GM23338 (cell line): ENCODE data around the gene PPP4R1. TPM values are rescaled to one million over a fixed set of nuclear protein-coding genes. Genes with fewer than 3 reads are reported as not detected.

Experiments
- ATAC-seq: fragments of 200-7000 bp; cut with Tn5 transposase; 3 replicates; pipeline ENCODE4 v1.9.1; 2020
- DNase-seq: peaks from one replicate; pipeline ENCODE4 v3.0.0-alpha.2; 2015; ENCODE audit warnings: low spot score
- H2AFZ ChIP-seq: fragments of 200-600 bp; sonication (generic); 2 replicates; pipeline ENCODE4 v1.8.0; 2016; ENCODE audit warnings: antibody characterized with exemption, mild to moderate bottlenecking, moderate library complexity
- H3F3A ChIP-seq: fragments of 200-600 bp; sonication (generic); replicated peaks from 2 replicates; pipeline ENCODE4 v1.8.0; 2017; ENCODE audit warnings: antibody characterized with exemption, mixed run types, low read depth
- H3K27ac ChIP-seq: fragments of 200-600 bp; sonication (generic); 2 replicates; pipeline ENCODE4 v1.6.1; 2016; ENCODE audit warnings: low read depth
- H3K27me3 ChIP-seq: fragments of 200-600 bp; sonication (generic); 2 replicates; pipeline ENCODE4 v1.8.0; 2016; ENCODE audit warnings: mild to moderate bottlenecking, mixed run types, moderate library complexity; ENCODE audit not compliant: insufficient read depth
- H3K36me3 ChIP-seq: fragments of 200-600 bp; sonication (generic); 2 replicates; pipeline ENCODE4 v1.8.0; 2016; ENCODE audit warnings: mild to moderate bottlenecking; ENCODE audit not compliant: insufficient read depth
- H3K4me1 ChIP-seq: fragments of 200-600 bp; sonication (generic); 2 replicates; pipeline ENCODE4 v1.8.0; 2016; ENCODE audit warnings: mild to moderate bottlenecking, moderate library complexity; ENCODE audit not compliant: insufficient read depth
- H3K4me2 ChIP-seq: fragments of 200-600 bp; sonication (generic); 2 replicates; pipeline ENCODE4 v1.7.1; 2017; ENCODE audit warnings: mixed run types
- H3K4me3 ChIP-seq: fragments of 200-600 bp; sonication (generic); 2 replicates; pipeline ENCODE4 v1.6.1; 2016; ENCODE audit warnings: mixed run types
- H3K79me2 ChIP-seq: fragments of 200-600 bp; sonication (generic); replicated peaks from 2 replicates; pipeline ENCODE4 v1.8.0; 2017; ENCODE audit warnings: mild to moderate bottlenecking; ENCODE audit not compliant: insufficient read depth
- H3K9me2 ChIP-seq: fragments of 200-600 bp; sonication (generic); 2 replicates; pipeline ENCODE4 v1.8.0; 2017; ENCODE audit not compliant: insufficient read depth
- H4K20me1 ChIP-seq: fragments of 200-600 bp; sonication (generic); replicated peaks from 2 replicates; pipeline ENCODE4 v1.8.0; 2017; ENCODE audit warnings: mild to moderate bottlenecking; ENCODE audit not compliant: insufficient read depth
- H3K27ac Mint-ChIP-seq: 2 replicates; pipeline ENCODE4 v1.8.0; 2020; ENCODE audit warnings: inconsistent platforms, mild to moderate bottlenecking, moderate library complexity, mixed read lengths
- H3K27me3 Mint-ChIP-seq: 3 replicates; pipeline ENCODE4 v1.8.0; 2022; ENCODE audit warnings: low read depth, mild to moderate bottlenecking, moderate library complexity, mixed read lengths, inconsistent platforms; ENCODE audit not compliant: insufficient read depth, poor library complexity
- H3K36me3 Mint-ChIP-seq: 3 replicates; pipeline ENCODE4 v1.8.0; 2021; ENCODE audit warnings: low read depth, mild to moderate bottlenecking, inconsistent platforms, moderate library complexity, mixed read lengths
- H3K4me1 Mint-ChIP-seq: 3 replicates; pipeline ENCODE4 v1.8.0; 2020; ENCODE audit warnings: mild to moderate bottlenecking, inconsistent platforms, mixed read lengths
- H3K4me3 Mint-ChIP-seq: 3 replicates; pipeline ENCODE4 v1.8.0; 2021; ENCODE audit warnings: moderate library complexity, mild to moderate bottlenecking, inconsistent platforms, mixed read lengths
- H3K9me3 Mint-ChIP-seq: 3 replicates; pipeline ENCODE4 v1.8.0; 2020; ENCODE audit warnings: moderate library complexity, mild to moderate bottlenecking, inconsistent platforms, mixed read lengths
- CREB1 ChIP-seq: fragments of 250-450 bp; sonication (Bioruptor Pico); IDR thresholded peaks from 2 replicates; pipeline ENCODE4 v1.5.0; 2020; ENCODE audit warnings: low read depth, mild to moderate bottlenecking, moderate library complexity
- EZH2 ChIP-seq: fragments of 200-600 bp; sonication (generic); IDR thresholded peaks from one replicate; pipeline ENCODE4 v1.8.0; 2017; ENCODE audit warnings: antibody characterized with exemption, mild to moderate bottlenecking, low read depth; ENCODE audit not compliant: unreplicated experiment
- EZH2phosphoT487 ChIP-seq: fragments of 200-600 bp; sonication (generic); IDR thresholded peaks from one replicate; pipeline ENCODE4 v1.8.1; 2018; ENCODE audit warnings: antibody characterized with exemption; ENCODE audit not compliant: unreplicated experiment
- JUNB ChIP-seq: IDR thresholded peaks from one replicate; pipeline ENCODE4 v1.6.1; 2016; ENCODE audit warnings: antibody characterized with exemption; ENCODE audit not compliant: unreplicated experiment
- NANOG ChIP-seq: IDR thresholded peaks from 2 replicates; pipeline ENCODE4 v1.6.1; 2016; ENCODE audit warnings: antibody characterized with exemption, borderline replicate concordance
- POLR2AphosphoS5 ChIP-seq: IDR thresholded peaks from 2 replicates; pipeline ENCODE4 v1.6.1; 2016; ENCODE audit warnings: antibody characterized with exemption, low read depth
- STAT1 ChIP-seq: IDR thresholded peaks from one replicate; pipeline ENCODE4 v1.6.1; 2016; ENCODE audit warnings: antibody characterized with exemption; ENCODE audit not compliant: unreplicated experiment
- ZNF114 ChIP-seq: fragments of 250-450 bp; sonication (Bioruptor Pico); IDR thresholded peaks from 2 replicates; pipeline ENCODE4 v1.5.0; 2020; ENCODE audit warnings: mild to moderate bottlenecking, moderate library complexity
- ZNF331 ChIP-seq: fragments of 250-450 bp; sonication (Bioruptor Pico); IDR thresholded peaks from 2 replicates; pipeline ENCODE4 v1.5.0; 2020; ENCODE audit warnings: low read depth, mild to moderate bottlenecking, moderate library complexity
- polyA plus RNA-seq: library from polyadenylated mRNA; unstranded; fragments of >200 nt; fragmentation: Nextera tagmentation; extraction: Ambion mirVana; gene quantifications from 2 replicates; pipeline ENCODE4 v1.2.1, GENCODE V29; 2016
- total RNA-seq: library from RNA; depleted of rRNA; stranded (reverse); fragments of >200 nt; shearing (Covaris generic); gene quantifications from 2 replicates; pipeline ENCODE4 v1.2.3, GENCODE V29; 2014
- TF ChIP-seq, protein P1 (sequence below): IDR thresholded peaks from 2 replicates; pipeline ENCODE4 v1.6.1; 2016; ENCODE audit warnings: antibody characterized with exemption
- TF ChIP-seq, protein P2 (sequence below): IDR thresholded peaks from one replicate; pipeline ENCODE4 v1.6.1; 2018; ENCODE audit warnings: antibody characterized with exemption; ENCODE audit not compliant: unreplicated experiment
- TF ChIP-seq, protein P3 (sequence below), 2 experiments: fragments of 200-600 bp in 1 of 2; sonication (generic) in 1 of 2; conservative IDR thresholded peaks; 2 replicates each; pipeline versions ENCODE4 v1.5.1 to v1.6.1; 2016 to 2017; ENCODE audit warnings: antibody characterized with exemption in 2 of 2, low read depth in 2 of 2, mild to moderate bottlenecking in 2 of 2, moderate library complexity in 1 of 2
- TF ChIP-seq, protein P4 (sequence below): fragments of 250-450 bp; sonication (Bioruptor Pico); IDR thresholded peaks from 2 replicates; pipeline ENCODE4 v1.5.0; 2020; ENCODE audit warnings: mild to moderate bottlenecking, moderate library complexity

Gene PPP4R1
- total and polyA plus RNA-seq, 2 experiments from 2014 or later: 18.1 to 79.4 TPM

DNA sequence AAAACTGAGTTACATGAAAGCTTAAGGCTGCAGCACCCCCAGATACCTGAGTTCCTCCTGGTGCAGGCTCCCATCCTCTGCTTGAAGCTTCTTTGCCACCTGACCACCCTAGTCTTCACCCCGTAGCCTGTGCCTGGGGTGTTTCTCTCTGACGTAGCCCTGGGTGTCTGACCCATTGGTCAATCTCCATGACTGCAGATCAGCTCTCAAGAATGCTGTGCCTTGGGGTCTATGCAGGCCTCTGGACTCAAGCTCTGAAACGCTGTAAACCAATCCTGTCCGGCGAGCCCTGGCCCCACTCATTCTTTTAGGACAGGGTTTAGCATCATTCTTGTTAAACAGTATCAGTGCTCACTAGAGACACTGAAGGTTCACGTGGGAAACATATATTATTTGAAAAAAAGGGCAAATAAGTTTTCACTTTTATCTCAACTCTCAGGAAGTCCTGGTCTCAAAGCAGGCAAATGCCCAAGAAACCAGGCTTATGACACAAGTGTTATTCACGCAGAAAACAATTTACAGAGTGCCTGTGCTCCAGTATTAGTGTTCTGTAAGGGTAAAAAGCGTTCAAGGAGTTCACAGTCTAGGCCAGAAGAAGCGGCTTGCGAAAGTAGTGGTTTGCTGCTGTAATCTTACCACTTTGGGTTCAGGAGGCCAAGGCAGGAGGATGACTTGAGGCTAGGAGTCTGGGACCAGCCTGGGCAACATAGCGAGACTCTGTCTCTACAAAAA, 22.8 kb upstream of the PPP4R1 start:
- H4K20me1 ChIP-seq: no peaks in the 10 kb centered on the region
- no peak overlapping the region for H2AFZ ChIP-seq
- peaks cover 8% of the 10 kb centered on the region for H3K27me3 Mint-ChIP-seq
- TF ChIP-seq JUNB (no peak), NANOG (no peak), STAT1 (no peak), CREB1 (CRISPR knock-in tag) (no peak), POLR2AphosphoS5 (no peak), ZNF114 (CRISPR knock-in tag) (no peak), EZH2phosphoT487 (no peak), ZNF331 (CRISPR knock-in tag) (no peak), EZH2 (no peak)
- TF ChIP-seq, protein P1, sequence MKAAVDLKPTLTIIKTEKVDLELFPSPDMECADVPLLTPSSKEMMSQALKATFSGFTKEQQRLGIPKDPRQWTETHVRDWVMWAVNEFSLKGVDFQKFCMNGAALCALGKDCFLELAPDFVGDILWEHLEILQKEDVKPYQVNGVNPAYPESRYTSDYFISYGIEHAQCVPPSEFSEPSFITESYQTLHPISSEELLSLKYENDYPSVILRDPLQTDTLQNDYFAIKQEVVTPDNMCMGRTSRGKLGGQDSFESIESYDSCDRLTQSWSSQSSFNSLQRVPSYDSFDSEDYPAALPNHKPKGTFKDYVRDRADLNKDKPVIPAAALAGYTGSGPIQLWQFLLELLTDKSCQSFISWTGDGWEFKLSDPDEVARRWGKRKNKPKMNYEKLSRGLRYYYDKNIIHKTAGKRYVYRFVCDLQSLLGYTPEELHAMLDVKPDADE: no peak
- TF ChIP-seq, protein P2, sequence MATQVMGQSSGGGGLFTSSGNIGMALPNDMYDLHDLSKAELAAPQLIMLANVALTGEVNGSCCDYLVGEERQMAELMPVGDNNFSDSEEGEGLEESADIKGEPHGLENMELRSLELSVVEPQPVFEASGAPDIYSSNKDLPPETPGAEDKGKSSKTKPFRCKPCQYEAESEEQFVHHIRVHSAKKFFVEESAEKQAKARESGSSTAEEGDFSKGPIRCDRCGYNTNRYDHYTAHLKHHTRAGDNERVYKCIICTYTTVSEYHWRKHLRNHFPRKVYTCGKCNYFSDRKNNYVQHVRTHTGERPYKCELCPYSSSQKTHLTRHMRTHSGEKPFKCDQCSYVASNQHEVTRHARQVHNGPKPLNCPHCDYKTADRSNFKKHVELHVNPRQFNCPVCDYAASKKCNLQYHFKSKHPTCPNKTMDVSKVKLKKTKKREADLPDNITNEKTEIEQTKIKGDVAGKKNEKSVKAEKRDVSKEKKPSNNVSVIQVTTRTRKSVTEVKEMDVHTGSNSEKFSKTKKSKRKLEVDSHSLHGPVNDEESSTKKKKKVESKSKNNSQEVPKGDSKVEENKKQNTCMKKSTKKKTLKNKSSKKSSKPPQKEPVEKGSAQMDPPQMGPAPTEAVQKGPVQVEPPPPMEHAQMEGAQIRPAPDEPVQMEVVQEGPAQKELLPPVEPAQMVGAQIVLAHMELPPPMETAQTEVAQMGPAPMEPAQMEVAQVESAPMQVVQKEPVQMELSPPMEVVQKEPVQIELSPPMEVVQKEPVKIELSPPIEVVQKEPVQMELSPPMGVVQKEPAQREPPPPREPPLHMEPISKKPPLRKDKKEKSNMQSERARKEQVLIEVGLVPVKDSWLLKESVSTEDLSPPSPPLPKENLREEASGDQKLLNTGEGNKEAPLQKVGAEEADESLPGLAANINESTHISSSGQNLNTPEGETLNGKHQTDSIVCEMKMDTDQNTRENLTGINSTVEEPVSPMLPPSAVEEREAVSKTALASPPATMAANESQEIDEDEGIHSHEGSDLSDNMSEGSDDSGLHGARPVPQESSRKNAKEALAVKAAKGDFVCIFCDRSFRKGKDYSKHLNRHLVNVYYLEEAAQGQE: no peak
- TF ChIP-seq, protein P3, sequence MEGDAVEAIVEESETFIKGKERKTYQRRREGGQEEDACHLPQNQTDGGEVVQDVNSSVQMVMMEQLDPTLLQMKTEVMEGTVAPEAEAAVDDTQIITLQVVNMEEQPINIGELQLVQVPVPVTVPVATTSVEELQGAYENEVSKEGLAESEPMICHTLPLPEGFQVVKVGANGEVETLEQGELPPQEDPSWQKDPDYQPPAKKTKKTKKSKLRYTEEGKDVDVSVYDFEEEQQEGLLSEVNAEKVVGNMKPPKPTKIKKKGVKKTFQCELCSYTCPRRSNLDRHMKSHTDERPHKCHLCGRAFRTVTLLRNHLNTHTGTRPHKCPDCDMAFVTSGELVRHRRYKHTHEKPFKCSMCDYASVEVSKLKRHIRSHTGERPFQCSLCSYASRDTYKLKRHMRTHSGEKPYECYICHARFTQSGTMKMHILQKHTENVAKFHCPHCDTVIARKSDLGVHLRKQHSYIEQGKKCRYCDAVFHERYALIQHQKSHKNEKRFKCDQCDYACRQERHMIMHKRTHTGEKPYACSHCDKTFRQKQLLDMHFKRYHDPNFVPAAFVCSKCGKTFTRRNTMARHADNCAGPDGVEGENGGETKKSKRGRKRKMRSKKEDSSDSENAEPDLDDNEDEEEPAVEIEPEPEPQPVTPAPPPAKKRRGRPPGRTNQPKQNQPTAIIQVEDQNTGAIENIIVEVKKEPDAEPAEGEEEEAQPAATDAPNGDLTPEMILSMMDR (conservative IDR thresholded peaks at IDR 0.05; ENCODE audit: low read depth in 2 of 2): no peak
- TF ChIP-seq, protein P4, sequence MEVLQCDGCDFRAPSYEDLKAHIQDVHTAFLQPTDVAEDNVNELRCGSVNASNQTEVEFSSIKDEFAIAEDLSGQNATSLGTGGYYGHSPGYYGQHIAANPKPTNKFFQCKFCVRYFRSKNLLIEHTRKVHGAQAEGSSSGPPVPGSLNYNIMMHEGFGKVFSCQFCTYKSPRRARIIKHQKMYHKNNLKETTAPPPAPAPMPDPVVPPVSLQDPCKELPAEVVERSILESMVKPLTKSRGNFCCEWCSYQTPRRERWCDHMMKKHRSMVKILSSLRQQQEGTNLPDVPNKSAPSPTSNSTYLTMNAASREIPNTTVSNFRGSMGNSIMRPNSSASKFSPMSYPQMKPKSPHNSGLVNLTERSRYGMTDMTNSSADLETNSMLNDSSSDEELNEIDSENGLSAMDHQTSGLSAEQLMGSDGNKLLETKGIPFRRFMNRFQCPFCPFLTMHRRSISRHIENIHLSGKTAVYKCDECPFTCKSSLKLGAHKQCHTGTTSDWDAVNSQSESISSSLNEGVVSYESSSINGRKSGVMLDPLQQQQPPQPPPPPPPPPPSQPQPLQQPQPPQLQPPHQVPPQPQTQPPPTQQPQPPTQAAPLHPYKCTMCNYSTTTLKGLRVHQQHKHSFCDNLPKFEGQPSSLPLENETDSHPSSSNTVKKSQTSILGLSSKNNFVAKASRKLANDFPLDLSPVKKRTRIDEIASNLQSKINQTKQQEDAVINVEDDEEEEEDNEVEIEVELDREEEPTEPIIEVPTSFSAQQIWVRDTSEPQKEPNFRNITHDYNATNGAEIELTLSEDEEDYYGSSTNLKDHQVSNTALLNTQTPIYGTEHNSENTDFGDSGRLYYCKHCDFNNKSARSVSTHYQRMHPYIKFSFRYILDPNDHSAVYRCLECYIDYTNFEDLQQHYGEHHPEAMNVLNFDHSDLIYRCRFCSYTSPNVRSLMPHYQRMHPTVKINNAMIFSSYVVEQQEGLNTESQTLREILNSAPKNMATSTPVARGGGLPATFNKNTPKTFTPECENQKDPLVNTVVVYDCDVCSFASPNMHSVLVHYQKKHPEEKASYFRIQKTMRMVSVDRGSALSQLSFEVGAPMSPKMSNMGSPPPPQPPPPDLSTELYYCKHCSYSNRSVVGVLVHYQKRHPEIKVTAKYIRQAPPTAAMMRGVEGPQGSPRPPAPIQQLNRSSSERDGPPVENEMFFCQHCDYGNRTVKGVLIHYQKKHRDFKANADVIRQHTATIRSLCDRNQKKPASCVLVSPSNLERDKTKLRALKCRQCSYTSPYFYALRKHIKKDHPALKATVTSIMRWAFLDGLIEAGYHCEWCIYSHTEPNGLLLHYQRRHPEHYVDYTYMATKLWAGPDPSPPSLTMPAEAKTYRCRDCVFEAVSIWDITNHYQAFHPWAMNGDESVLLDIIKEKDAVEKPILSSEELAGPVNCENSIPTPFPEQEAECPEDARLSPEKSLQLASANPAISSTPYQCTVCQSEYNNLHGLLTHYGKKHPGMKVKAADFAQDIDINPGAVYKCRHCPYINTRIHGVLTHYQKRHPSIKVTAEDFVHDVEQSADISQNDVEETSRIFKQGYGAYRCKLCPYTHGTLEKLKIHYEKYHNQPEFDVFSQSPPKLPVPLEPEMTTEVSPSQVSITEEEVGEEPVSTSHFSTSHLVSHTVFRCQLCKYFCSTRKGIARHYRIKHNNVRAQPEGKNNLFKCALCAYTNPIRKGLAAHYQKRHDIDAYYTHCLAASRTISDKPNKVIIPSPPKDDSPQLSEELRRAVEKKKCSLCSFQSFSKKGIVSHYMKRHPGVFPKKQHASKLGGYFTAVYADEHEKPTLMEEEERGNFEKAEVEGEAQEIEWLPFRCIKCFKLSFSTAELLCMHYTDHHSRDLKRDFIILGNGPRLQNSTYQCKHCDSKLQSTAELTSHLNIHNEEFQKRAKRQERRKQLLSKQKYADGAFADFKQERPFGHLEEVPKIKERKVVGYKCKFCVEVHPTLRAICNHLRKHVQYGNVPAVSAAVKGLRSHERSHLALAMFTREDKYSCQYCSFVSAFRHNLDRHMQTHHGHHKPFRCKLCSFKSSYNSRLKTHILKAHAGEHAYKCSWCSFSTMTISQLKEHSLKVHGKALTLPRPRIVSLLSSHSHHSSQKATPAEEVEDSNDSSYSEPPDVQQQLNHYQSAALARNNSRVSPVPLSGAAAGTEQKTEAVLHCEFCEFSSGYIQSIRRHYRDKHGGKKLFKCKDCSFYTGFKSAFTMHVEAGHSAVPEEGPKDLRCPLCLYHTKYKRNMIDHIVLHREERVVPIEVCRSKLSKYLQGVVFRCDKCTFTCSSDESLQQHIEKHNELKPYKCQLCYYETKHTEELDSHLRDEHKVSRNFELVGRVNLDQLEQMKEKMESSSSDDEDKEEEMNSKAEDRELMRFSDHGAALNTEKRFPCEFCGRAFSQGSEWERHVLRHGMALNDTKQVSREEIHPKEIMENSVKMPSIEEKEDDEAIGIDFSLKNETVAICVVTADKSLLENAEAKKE (CRISPR knock-in tag): no peak
- H3K9me2 ChIP-seq: peaks cover 11% of the 10 kb centered on the region; the same call in 1 of the 2 replicates
- no peaks in the 10 kb centered on the region for H3K36me3 Mint-ChIP-seq
- peaks cover under 1% of the 10 kb centered on the region; the same call in 1 of the 2 replicates for H3K4me1 ChIP-seq
- no peaks in the 10 kb centered on the region for H3K36me3 ChIP-seq
- H3F3A ChIP-seq: no peaks in the 10 kb centered on the region
- peaks cover 9% of the 10 kb centered on the region for H3K4me1 Mint-ChIP-seq
- peaks cover 5% of the 10 kb centered on the region; the same call in 2 of the 3 replicates for H3K9me3 Mint-ChIP-seq
- no peak overlapping the region for H3K4me3 Mint-ChIP-seq
- DNase-seq (no peak), ATAC-seq (no peak)
- H3K4me2 ChIP-seq: no peak overlapping the region
- no peak overlapping the region for H3K4me3 ChIP-seq
- H3K79me2 ChIP-seq: no peaks in the 10 kb centered on the region
- H3K27ac ChIP-seq: no peak overlapping the region
- no peaks in the 10 kb centered on the region for H3K27me3 ChIP-seq
- H3K27ac Mint-ChIP-seq: no peak overlapping the region
